Activated CD4-positive, alpha-beta T cell treated with anti-CD3 and anti-CD28 coated beads, Interleukin-2, Interleukin-6, amounts not matched to agents 100 ng/mL and 50 ng/mL, durations not matched to agents 16 hours and 8 hours (primary cell): Measurements from ENCODE around the gene ZFYVE28.
A peak's percentile ranks its signal among the peaks of the same experiment; 100 is the strongest.

ENCODE experiments used
- DNase-seq: peaks from one replicate; pipeline ENCODE4 v3.0.0-alpha.2; 2020

Gene ZFYVE28

DNA sequence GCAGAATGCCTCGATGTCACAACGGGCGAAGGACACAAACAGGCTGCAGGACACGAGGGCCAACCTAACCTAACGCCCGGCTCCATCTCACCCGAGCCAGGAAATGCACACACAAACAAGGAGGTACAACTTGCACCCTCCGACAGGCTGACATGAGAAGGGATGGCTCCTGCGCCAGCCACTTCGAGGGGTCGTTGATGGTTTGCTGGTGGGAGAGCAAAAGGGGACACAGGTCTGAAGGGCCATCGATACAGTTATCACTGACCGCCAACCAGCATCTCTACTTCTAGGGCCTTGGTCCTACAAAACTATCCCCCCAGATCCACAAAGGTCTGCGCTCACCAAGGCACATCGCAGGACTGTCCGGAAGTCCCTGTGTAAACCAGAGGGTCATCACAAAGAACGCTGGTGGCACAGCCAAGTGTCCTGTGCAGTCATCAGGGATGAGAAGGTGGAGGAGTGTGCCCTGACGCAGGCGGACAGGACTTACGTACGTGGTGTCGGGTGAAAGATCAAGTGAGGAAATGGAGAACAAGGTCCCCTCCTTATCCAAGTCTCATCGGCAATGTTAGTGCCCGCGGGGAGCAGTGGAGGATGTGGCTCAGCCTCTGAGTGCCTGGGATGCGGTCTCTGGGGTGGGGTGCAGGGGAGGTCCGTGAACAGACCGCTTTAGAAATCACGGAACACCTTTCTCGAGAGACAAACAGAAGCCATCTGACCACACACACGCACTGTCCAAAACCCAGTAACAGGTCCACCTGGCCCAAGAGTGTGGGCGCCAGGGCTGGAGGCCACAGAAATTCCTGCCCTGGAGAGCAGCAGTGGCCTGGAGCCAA, 163.6 kb downstream of the ZFYVE28 start:
- no peak for DNase-seq

DNA sequence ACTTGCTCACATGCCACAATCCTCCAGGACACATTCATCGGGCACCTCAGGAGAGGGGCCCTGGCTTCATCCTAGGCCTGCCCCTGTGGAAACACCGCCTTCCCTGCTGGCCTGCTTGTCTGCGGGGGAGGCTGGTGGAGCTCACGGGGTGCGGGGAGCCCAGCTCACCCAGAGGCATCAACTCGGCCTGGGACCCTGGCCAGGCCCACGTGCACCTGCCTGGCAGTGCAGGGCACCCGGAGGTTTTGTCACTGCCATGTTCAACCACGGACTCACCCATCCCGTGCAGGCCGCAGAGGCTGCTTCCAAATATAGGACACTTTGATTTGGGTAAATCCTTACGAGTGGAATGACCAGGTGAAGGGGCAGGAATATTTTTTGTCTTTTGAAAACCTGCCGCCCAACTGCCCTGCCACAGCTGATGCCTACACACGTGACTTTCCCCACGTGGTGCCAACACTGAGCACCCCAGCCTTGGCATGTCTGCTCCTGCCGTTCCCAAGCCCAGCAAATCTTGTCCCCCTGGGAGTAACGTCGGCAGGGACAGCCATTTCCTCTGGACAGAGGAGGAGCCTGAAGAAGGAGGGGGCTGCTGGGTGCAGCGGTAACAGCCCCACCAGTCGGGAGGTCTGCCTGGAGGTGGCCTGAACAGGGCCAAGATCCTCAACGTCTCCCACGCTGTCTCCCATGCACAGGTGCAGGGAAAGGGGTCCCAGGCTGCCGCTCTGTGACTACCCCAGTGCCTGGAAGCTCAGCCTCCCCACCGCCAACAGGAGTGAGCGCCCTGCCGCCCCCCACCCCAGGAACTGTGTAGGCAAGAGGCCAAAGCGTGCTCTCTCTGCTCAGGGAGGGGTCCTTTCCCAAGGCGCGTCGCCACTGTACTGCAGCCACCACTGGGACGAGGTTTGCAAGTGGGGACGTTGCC, 165.0 kb downstream of the ZFYVE28 start:
- DNase-seq = no peak

DNA sequence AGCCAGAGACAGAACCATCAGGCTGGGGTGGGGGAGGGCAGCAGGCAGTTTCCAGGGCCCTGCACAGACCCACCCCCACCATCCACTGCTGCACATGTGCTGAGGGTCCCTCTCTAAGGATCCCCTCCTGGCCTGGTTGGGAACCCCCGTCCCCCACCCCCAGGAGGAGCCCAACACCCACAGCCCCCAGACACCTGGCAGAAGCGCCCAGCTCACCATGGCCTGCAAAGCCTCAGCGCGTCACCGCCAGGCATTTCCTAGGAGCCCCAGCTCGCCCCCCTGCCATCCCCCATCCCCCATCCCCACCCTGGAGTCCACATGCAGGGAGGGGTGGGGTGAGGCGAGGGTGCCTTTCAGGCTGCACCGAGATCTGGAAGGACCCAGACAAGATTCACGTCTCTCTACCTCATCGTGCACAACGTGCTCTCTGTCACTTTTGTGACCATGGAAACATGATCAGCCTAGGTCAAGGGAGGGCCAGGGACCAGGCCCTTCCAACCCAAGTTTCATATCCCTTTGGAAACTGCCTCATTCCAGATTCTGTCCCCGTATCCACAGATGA, 165.8 kb downstream of the ZFYVE28 start:
- DNase-seq = no peak

DNA sequence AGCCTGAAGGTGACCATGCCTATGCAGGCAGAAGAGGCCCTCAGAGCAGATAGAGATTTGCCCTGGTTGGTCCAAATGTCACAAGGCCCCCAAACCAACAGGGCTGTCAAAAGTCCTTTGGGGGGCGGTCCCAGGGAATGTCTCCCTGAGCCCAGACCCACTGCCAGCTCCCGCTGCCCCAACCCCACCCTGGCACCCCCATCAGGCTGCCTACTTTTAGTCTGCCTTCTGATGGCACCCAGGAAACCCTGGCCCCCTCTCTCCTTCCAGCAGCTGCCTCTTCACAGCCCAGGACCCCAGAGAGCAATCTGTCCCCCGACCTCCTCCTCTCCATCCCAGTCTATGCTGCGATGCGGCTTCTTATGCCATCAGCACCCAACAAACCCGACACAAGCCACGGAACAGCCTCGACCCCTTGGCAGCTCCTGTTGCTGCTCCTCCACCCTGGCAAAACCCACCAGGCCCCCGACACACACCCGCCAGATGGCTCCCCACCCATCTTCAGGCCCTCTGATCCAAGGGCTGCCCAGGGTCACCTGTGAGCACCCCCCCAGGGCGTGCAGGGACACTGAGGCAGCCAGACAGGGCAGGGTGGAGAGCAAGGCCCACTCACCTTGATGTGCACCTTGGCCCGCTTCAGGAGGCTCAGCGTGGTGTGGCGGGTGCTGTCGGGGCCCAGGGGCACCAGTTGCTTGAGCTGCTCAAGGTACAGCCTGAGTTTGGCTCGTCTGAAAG, 166.5 kb downstream of the ZFYVE28 start:
- no peak for DNase-seq

DNA sequence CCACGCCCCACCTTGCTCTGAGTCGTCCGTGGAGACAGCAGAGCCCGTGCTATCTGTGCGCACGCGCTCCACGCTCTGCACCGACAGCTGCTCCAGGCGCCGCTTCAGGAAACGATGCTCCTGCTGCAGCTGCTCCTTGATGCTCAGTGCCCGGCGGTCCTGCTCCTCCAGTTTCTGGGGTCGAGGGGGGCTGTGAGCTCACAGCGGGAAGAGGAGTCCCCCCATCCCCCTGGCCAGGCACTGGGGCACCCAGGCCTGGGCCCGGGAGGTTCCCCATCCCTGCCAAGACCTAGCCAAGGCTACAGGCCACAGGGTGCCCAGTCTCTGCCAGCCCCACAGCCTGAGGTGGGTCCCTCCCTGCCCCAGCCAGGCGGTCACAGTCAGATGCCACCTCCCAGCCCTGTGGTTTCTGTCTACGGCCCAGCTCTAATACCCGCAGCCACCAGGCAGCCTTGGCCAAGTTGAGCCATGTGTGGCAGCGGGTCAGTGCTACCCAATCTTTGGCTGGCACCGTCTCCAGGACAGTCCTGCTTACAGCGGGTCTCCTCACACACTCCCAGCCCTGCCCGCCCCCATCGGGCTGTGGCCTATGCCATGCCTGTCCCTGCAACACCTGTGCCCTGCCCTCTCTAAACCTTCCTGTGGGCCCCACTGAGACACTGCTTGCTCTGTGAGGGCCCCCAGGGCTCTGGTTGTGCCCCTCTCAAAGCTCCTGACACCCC, 167.2 kb downstream of the ZFYVE28 start:
- DNase-seq = no peak

DNA sequence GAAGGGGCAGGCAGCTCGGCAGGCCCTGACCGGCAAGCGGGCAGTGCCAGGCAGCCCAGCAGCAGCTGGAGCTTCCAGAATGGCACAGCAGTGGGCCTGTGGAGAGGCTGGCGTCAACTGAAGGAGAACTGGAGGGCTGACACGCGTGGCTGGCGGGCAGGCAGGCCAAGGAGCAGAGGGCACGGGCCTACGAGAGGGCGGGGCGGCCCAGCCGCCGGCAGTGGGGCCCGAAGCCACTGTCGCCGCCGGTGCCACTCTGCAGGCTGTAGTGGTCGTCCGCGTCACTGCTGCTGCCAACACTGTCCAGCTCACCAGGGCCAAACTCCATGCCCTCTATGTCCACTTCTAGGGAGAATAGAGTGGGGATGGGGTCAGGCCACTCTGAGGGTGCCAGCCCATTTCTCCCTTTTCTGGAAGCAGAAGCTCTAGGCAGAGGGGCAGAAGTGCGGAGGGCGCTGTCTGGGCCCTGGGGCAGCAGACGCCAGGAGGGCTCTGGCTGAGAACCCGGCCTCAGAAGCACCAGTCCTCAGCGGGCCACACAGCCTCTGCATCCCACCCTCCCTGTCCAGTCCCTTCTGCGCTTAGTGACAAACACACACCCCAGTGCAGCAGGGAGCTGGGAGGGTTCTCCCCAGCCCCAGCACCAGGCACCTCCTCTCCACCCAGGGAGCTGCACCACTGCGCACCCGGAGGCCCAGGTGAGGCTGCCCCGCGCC, 167.9 kb downstream of the ZFYVE28 start:
- no peak for DNase-seq

DNA sequence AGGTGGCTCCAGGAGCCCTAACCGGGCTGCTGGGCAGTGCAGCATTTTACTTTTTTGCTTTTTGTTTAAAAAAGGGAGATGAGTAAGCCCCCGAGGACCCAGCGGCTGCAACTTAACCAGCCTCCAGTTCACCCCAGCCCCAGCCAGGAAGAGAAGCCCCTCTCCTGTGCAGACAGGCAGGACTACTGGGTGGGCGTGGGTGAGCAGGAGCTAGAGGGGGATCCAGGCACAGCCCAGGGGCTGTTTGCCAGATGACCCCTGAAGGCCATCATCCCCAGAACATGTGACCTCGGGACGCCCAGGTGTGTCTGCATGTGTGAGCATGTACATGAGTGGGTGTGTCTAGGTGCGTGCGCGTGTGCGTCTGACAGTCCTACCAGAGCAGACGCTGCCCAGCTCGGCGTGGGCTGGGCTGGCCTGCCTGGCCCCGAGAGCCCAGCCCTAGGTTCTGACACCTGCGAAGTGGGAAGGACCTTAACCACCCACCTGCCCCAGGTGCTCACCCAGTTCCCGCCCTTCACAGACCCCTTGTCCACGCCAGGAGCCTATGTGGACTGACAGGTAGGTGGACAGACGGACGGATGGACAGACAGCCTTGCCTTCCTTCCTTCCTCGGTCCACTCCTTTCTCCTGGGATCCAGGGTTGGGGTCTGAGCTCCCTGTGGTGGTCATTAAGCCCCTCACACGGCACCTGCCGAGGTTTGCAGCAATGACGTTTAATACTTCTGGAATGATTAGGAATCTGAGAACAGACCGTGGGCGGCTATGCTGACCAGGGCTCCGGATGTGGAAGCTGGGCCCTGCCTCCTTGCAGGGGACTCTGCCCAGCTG, 168.7 kb downstream of the ZFYVE28 start:
- no peak for DNase-seq

DNA sequence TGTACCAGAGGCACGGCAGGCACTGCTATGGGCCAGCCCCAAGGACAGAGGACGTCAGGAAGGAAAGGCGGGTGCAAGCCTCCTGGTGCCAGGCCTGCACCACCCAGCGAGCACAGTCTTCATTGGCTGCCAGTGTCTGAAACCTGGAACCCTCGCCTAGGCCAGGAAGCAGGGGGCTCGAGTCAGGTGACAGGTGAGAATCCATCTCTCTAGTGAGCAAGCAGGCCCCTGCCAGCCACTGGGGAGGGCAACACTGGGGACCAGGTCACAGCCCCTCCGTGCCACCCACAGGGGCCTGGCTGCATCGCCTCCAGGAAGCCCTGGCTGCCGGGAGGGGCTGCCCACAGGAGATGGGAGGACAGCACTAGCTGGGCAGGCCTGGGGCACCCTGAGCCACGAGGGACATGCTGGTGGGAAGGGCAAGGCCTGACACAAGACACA, 169.6 kb downstream of the ZFYVE28 start:
- no peak for DNase-seq

DNA sequence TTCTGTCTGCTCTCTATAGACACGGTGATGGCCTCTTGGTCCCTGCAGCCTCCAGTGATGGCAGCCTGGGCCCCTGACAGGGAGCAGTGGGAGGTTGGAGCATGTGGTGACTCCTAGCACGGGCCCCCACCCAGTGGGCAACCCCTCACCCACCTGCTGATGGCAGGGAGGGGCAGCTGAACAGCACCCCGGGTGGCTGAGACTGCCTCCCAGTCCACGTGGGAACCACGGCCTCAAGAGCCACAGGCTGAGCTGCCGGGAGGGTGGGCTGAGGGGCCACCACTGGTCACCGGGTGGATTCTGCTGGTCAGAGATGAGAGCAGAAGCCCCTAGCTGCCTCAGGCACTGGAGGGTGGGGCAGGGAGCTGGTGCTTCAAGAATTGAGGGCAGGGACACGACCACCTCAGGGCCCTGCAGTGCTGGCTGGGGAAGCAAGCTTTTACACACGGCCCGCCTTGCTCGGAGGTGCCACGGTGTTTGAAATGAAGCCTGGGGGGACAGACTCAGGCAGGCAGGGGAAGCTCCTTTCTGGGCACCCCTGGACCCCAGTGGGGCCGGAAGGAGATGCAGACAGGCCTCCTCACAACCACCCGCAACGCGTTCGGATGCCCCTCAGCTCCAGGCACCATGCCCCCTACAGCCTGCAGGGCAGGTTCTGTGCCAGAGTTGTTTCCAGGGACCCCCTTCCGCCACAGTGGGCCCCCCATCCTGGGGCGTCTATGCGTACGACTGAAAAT, 170.2 kb downstream of the ZFYVE28 start:
- no peak for DNase-seq

DNA sequence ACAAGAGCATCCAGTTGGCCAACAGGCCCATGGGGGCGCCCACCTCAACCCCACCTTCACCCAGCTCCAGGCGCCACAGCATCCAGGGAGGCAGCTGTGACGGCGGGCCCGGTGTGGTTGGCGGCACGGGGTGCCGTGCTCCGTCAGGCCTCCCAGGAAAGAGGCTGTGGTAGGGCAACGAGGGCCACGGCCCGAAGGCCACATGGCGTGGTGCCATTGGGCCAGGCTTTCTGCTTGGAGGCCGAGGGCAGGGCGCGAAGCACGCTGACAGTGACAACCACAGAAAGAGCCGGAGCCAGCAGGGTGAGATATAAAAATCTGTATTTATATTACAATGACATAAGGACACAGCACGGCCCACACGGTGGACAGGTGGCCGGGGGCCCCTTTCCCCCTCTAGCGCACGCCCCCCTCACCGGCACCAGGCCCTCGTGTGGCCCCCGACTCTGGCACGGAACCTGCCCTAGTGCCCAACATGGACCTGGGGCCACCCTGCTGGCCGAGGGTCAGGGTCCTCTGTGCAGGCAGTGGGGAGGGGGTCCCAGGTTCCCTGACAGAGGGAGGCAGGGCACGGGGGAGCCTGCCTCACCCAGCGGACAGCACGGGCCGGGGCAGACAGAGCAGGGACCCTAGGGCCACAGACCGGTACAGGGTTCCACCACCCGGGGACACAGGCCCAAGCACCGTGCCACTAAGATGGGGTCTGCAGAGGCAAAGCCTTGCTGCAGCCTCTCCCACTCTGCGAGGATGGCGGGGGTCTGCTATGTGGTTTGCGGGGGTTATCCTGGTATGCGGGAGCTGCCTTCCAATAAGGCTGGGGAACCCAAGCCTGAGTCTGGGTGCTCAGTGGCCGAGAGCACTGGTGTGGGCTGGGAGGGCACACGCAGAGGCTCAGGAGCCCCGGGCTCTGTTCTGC, 171.1 kb downstream of the ZFYVE28 start:
- no peak for DNase-seq

DNA sequence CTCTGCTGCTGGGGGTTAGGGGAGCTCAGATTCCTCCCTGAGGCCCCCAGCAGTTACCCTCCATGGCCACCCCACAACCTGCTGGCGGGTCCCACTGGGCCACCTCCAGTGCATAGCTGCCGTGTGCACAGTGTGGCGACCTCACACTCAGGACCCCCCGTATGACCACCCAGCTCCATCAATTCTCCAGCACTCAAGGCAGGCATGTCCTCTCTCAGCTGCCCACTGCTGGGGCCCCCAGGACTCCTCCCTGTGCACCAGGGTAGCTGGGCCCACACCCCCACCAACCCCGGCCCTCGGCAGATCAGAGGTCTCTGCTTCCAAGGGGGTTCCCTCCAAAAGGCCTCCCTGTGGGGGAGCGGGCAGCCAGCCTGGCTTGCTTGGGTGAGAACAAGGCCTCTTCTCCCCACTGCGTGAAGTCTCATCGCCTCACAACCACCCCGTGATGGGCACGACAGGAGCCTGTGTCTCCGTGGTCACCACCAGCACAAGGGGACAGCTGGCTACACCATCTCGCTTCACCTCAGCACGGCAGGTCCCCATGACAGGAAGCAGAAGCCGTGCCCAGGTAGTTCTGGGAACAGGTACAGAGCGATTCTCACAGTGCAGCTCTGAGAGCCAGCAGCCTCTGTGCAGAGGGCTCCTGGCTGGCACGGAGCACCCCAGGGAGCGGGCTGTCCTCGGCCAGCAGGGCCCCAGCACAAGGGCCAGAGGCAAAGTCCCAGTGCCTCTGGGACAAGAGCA, 171.9 kb downstream of the ZFYVE28 start:
- no peak for DNase-seq

DNA sequence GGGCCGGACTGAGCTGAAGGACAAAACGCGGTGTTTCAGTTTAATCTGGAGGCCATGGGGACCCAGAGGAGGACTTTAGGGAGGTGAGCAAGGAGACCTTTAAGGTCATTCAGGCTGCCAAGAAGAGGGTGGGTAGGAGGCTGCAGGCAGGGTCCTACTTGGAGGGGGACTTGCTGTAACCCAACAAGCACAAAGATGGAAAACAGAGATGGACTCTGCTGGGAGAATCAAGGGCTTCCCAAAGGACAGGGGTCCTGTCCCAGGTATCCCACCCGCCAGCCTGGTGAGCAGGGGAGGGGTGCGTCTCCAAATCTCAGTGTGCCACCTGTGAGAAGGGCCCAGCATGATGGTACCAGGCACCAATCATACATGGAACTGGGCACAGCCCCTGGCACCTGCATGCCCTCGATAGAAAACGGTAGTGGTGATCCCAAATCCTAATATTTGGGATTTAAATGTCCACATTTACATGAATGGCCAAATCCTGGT, 172.6 kb downstream of the ZFYVE28 start:
- no peak for DNase-seq

DNA sequence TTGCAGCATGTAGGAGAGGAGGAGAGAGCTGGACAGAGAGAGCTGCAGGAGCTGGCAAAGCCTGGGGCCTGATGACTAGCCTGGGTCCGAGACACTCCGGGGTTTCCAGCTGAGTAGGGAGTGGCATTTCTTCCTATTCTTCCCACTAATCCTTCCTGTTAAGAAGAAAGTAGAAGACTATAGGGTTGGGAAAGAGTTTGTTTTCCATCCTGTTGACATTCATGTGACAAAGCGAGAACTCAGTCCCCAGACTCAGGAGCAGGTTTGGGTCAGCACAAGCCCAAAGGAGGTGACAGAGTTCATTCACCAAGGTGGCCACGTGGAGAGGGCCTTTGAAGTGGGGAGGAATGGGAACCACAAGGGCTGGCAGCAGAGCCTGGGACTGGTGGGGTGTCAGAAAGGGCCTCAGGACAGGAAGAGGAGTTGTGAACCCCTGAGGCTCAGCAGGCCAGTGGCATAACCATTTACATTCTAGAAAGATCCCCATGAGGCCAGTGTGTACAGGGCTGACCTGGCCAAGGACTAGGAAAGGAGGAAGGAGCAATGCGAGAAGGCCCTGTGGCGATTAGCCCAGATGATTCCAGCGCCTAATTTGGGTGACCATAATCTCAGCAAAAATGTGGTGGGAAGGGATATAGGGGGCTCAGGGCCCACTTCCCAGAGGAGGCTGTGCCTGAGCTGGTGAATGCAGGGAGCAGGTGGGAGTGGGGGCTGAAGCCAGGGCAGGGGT, 173.2 kb downstream of the ZFYVE28 start:
- no peak for DNase-seq

DNA sequence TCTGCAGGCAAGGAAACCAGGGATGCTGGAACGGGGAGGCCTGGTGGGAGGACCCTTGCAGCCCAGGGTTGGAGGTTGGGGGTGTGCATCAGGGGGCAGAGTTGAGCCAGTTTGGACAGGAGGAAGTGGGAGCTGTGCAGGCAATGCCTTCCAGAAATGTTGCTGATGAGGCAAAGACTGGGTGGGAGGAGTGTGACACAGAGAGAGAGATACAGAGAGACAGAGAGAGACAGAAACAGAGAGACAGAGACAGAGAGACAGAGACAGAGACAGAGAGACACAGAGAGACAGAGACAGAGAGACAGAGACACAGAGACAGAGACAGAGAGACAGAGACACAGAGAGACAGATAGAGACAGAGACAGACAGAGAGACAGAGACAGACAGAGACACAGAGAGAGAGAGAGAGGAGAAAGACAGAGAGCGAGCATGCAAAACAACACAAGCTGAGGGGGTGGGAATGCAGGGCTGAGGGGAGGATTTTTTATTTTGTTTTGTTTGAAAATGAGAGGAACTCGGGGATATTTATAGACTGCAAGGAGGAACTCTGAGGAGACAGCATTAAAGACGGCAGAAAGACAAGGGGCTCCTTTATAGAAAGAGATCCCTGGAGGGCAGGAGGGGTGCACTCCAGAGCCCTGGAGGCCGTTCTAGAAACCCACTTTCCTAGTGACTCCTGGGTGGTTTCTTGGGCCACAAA, 174.6 kb downstream of the ZFYVE28 start:
- no peak for DNase-seq

DNA sequence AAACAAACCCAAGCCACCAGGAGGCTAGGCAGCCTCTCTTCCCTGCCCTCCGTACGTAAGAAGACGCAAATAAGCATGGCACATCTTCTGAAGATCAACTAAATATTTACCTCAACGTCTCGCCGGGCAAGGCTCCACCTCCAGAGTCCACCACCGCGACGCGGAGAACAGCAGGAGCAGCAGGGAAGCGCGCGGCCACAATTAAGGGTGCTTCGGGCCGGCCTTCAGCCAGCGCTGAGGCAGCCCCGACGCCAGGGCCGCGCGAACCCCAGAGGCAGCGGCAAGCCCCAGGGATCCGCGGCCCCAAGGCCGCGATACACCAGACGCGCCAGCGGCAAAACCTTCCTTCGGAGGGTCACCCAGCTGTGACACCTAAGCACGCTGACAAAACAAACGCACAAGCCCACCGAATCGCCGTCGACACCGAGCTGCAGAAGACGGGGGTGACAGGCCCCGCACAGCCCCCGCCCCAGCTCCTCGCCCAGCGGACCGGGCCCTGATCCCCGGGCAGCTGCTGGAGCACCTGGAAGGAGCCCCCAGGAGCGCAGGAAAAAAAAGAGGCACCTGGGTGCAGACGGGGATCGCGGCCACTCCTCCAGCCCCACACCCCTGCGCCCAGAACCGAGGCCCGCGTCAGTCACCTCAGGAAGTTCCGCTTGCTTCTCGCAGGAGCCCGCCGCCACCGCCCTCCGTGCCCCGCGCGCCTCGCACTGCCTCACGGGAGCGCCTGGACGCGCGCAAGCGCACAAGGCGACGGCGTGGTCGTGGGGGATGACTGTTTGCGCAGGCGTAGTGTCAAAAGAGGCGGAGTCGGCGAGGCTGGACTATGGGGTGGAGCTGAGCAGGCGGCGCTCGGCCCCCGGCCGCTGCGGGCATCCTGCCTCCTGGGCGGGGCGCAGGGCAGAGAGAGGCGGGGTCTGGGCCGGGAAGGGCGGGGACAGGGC, 176.8 kb downstream of the ZFYVE28 start, which contains the start of the genes HAUS3 and POLN:
Gene HAUS3 (minus strand): TSS at position 712 of the 944 bp plus-strand sequence. CDS start 1,175 bp downstream, outside the sequence.
Gene POLN (minus strand): TSS at position 712 of the 944 bp plus-strand sequence. CDS start 12,890 bp downstream, outside the sequence.
- peak; percentile 100 for DNase-seq
